Islet precursor cell (in vitro differentiated cells): ENCODE results near the gene CCSER2.
"Not testable (repeated sequence)": the region's sequence is repeated elsewhere in the genome, so short reads cannot be mapped to it uniquely, and the experiment has no call there.

ENCODE experiments used
- DNase-seq: peaks from one replicate; pipeline ENCODE4 v3.0.0-alpha.2; 2018

CCSER2 gene

GRCh38 chr10:84460520-84460919, 132.1 kb downstream of the CCSER2 start:
- DNase-seq = no peak

- DNase-seq = no peak
These were observed 141.1 kb downstream of the CCSER2 start for GRCh38 chr10:84469470-84469869.

GRCh38 chr10:84473136-84473535, 144.7 kb downstream of the CCSER2 start:
- DNase-seq = no peak

GRCh38 chr10:84477398-84478128, 149.2 kb downstream of the CCSER2 start:
- DNase-seq = no peak

GRCh38 chr10:84478151-84478550, 149.8 kb downstream of the CCSER2 start:
- DNase-seq = no peak

- no peak for DNase-seq
These were observed 150.3 kb downstream of the CCSER2 start for GRCh38 chr10:84478679-84479078.

- no peak for DNase-seq
These were observed 156.2 kb downstream of the CCSER2 start for GRCh38 chr10:84484541-84484940.

- DNase-seq = no peak
These were observed 165.0 kb downstream of the CCSER2 start for GRCh38 chr10:84493361-84493760.

GRCh38 chr10:84493951-84494848, 165.8 kb downstream of the CCSER2 start:
- DNase-seq = peak; percentile 87

- DNase-seq = no peak
These were observed 166.4 kb downstream of the CCSER2 start for GRCh38 chr10:84494849-84495180.

- no peak for DNase-seq
These were observed 169.6 kb downstream of the CCSER2 start for GRCh38 chr10:84497978-84498377.

- DNase-seq = not testable (repeated sequence)
These were observed 170.7 kb downstream of the CCSER2 start for GRCh38 chr10:84499039-84499438.

GRCh38 chr10:84499846-84500245, 171.5 kb downstream of the CCSER2 start:
- DNase-seq = peak; percentile 86

GRCh38 chr10:84510121-84510520, 181.7 kb downstream of the CCSER2 start:
- DNase-seq = no peak

GRCh38 chr10:84511106-84511505, 182.7 kb downstream of the CCSER2 start:
- no peak for DNase-seq

GRCh38 chr10:84511709-84512285, 183.4 kb downstream of the CCSER2 start:
- DNase-seq = no peak

GRCh38 chr10:84517554-84517953, 189.2 kb downstream of the CCSER2 start:
- no peak for DNase-seq

- no peak for DNase-seq
These were observed 190.8 kb downstream of the CCSER2 start for GRCh38 chr10:84519235-84519634.

- no peak for DNase-seq
These were observed 192.6 kb downstream of the CCSER2 start for GRCh38 chr10:84521013-84521412.

GRCh38 chr10:84521468-84521867, 193.1 kb downstream of the CCSER2 start:
- DNase-seq = no peak

GRCh38 chr10:84522612-84523462, 194.4 kb downstream of the CCSER2 start:
- DNase-seq = peak; percentile 88

- DNase-seq = peak; percentile 84
These were observed 195.1 kb downstream of the CCSER2 start for GRCh38 chr10:84523526-84523925.

- DNase-seq = no peak
These were observed 196.0 kb downstream of the CCSER2 start for GRCh38 chr10:84524435-84524834.
